ENCODE results near the gene CMBL. TPM values are rescaled to one million over a fixed set of nuclear protein-coding genes. Genes with fewer than 3 reads are reported as not detected.

The CMBL gene
- total RNA-seq, 1 donor from 2014 or later = 32.9 TPM

GRCh38 chr5:10301842-10302610, 5.7 kb downstream of the CMBL start:
- Mint-ChIP-seq H3K27me3 (peaks cover under 1% of the 10 kb centered on the region), H3K9me3 (no peaks in the 10 kb centered on the region), H3K36me3 (peaks cover 31% of the 10 kb centered on the region), H3K4me1 (ENCODE audit: unreplicated experiment) (peaks cover 16% of the 10 kb centered on the region), H3K4me3 (no peak overlapping the region), H3K27ac (no peak overlapping the region)
- TF ChIP-seq CTCF (conservative IDR thresholded peaks at IDR 0.05) = no peak
- DNase-seq (ENCODE audit: extremely low spot score, unreplicated experiment) = no peak

- Mint-ChIP-seq H3K36me3 (peaks cover 31% of the 10 kb centered on the region), H3K4me1 (ENCODE audit: unreplicated experiment) (peaks cover 9% of the 10 kb centered on the region), H3K9me3 (no peaks in the 10 kb centered on the region), H3K4me3 (no peak overlapping the region), H3K27ac (no peak overlapping the region), H3K27me3 (no peaks in the 10 kb centered on the region)
- no peak for TF ChIP-seq CTCF (conservative IDR thresholded peaks at IDR 0.05)
- DNase-seq (ENCODE audit: extremely low spot score, unreplicated experiment) = no peak
Measured at GRCh38 chr5:10301266-10301665, 6.4 kb downstream of the CMBL start.

- Mint-ChIP-seq H3K4me1 (ENCODE audit: unreplicated experiment) (peaks cover 3% of the 10 kb centered on the region), H3K36me3 (peaks cover 25% of the 10 kb centered on the region), H3K9me3 (no peaks in the 10 kb centered on the region), H3K27me3 (no peaks in the 10 kb centered on the region), H3K27ac (no peak overlapping the region), H3K4me3 (no peak overlapping the region)
- no peak for DNase-seq (ENCODE audit: extremely low spot score, unreplicated experiment)
- no peak for TF ChIP-seq CTCF (conservative IDR thresholded peaks at IDR 0.05)
Measured at GRCh38 chr5:10300246-10300645, 7.5 kb downstream of the CMBL start.

- no peaks in the 10 kb centered on the region for H3K27me3 Mint-ChIP-seq
- DNase-seq (ENCODE audit: extremely low spot score, unreplicated experiment) = no peak
- H3K27ac Mint-ChIP-seq = peak overlapping the region; percentile 16
- no peaks in the 10 kb centered on the region for H3K4me1 Mint-ChIP-seq (ENCODE audit: unreplicated experiment)
- H3K36me3 Mint-ChIP-seq = peaks cover 30% of the 10 kb centered on the region
- no peak overlapping the region for H3K4me3 Mint-ChIP-seq
- TF ChIP-seq CTCF (conservative IDR thresholded peaks at IDR 0.05) = no peak
- no peaks in the 10 kb centered on the region for H3K9me3 Mint-ChIP-seq
Measured at GRCh38 chr5:10297646-10298204, 10.0 kb downstream of the CMBL start.

- Mint-ChIP-seq H3K27ac (no peak overlapping the region), H3K9me3 (no peaks in the 10 kb centered on the region), H3K27me3 (no peaks in the 10 kb centered on the region), H3K4me3 (no peak overlapping the region), H3K4me1 (ENCODE audit: unreplicated experiment) (no peaks in the 10 kb centered on the region), H3K36me3 (peaks cover 34% of the 10 kb centered on the region)
- no peak for DNase-seq (ENCODE audit: extremely low spot score, unreplicated experiment)
- TF ChIP-seq CTCF (conservative IDR thresholded peaks at IDR 0.05) = no peak
Measured at GRCh38 chr5:10295619-10296326, 11.9 kb downstream of the CMBL start.
